ENCODE results near the gene FRYL. TPM values are rescaled to one million over a fixed set of nuclear protein-coding genes. Genes with fewer than 3 reads are reported as not detected.
"Not testable (repeated sequence)": the region's sequence is repeated elsewhere in the genome, so short reads cannot be mapped to it uniquely, and the experiment has no call there.

Gene FRYL
- total RNA-seq, 1 donor from 2014 or later = 69.6 TPM

DNA sequence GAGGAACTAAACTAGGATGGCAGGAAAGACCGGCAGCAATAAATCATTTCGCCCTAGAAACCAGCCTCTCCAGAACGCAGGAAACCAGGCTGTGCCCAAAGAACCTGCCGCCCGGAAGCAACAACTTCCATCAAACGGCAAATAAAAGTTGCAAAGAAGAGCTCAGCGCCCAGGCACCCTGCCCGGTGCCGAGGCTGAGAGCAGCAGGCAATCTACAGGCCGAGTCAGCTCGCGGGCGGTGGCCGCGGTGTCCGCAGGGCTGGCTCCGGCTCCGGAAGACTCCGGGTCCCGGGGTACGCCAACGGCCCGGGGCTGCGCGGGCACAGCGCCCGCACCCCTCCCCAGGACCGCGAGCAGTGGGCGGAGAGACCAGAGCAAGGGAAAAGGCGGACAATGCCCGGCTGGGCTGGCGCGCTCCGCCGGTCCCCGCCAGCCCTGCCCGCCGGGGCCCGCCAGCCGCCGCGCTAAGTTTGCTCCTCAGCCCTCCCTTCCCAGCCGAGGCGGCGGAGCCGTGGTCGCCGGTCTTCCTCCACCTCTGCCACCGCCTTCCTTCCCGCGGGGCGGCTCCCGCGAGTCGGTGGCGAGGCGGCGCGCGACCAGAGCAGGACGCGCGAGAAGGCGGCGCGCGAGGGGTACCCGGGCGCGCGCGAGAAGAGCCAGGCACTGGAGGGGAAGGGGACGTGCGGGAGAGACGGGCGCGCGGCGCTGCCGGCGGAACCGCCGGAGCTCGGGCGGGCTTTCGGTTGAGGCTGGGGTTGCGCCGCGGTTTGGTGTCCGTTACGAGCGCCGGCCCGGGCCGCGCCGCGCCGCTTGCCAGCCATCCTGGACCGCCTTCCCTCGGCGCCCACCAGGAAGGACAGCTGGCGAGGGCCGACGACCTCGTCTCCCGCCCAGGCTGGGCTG, 733 bp downstream of the FRYL start:
- intact Hi-C loops (cut with micrococcal nuclease) = loop anchor here (2.0 kb wide), 1 partner anchor 79 kb away; no protein-coding TSS in a partner anchor
- Mint-ChIP-seq H3K4me1 (ENCODE audit: low read depth) (peaks cover 35% of the 10 kb centered on the region), H3K27ac (peak overlapping the region; percentile 86)

DNA sequence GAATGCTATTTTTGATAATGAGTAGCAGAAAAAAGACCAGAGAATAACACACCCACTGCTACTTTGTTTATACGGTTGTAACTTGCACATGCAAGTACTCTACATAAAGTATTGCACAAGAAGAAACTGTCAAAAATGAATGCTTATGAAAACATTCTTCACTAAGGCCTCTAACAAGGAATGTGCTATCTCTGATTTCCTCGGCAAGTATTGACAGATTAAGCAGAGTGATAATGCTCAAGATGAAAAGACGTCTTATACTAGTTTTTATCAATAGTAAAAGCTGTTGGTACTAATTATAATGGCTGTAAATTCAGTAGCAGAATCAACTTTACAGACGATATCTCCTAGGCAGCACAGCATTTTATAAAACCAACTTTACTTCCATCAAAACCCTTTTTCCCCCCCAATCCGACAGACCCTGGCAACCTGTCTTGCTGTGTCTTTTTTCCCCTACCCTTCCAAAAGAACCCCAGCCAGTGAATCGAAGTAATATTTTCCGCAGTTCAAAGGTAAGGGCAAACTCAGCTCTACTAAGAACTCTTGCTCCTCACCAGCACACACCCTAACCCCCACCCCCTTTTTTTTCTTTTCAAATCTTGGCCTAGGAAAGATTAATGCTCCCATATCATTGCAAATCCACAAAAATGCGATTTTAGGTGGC, 1.5 kb downstream of the FRYL start:
- Mint-ChIP-seq H3K27ac (peak overlapping the region; percentile 86), H3K4me3 (ENCODE audit: low read depth) (peak overlapping the region; percentile 95), H3K4me1 (ENCODE audit: low read depth) (peaks cover 37% of the 10 kb centered on the region), H3K36me3 (ENCODE audit: low read depth) (peaks cover 8% of the 10 kb centered on the region), H3K27me3 (ENCODE audit: low read depth) (no peaks in the 10 kb centered on the region), H3K9me3 (no peaks in the 10 kb centered on the region)
- no peak for DNase-seq (ENCODE audit: low spot score)
- intact Hi-C loops (cut with micrococcal nuclease) = loop anchor here (2.0 kb wide), 1 partner anchor 78 kb away; no protein-coding TSS in a partner anchor

More for the DNA sequence above, 733 bp downstream of the FRYL start:
- H3K36me3 Mint-ChIP-seq (ENCODE audit: low read depth) = peaks cover 8% of the 10 kb centered on the region
- H3K9me3 Mint-ChIP-seq = no peaks in the 10 kb centered on the region
- no peaks in the 10 kb centered on the region for H3K27me3 Mint-ChIP-seq (ENCODE audit: low read depth)
- DNase-seq (ENCODE audit: low spot score) = peak; percentile 65
- peak overlapping the region; percentile 95 for H3K4me3 Mint-ChIP-seq (ENCODE audit: low read depth)

DNA sequence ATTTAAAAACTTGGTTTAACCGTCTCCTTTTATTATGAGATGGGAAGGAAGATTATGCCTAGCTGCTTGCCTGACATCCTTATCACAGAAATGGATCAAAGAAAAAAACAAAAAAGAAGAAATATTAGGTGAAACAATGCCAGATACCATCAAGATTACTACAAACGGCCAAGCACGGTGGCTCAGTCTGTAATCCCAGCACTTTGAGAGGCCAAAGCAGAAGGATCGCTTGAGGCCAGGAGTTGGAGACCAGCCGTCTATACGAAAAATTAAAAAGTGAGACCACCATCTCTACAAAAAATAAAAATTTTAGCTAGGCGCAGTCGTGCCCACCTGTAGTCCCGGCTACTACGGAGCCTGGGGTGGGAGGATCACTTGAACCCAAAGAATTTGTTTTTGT, 2.3 kb downstream of the FRYL start:
- intact Hi-C loops (cut with micrococcal nuclease) = loop anchor here (2.0 kb wide), 1 partner anchor 77 kb away; no protein-coding TSS in a partner anchor
- peak overlapping the region; percentile 95 for H3K4me3 Mint-ChIP-seq (ENCODE audit: low read depth)
- H3K36me3 Mint-ChIP-seq (ENCODE audit: low read depth) = peaks cover 16% of the 10 kb centered on the region
- DNase-seq (ENCODE audit: low spot score) = no peak
- H3K27ac Mint-ChIP-seq = no peak overlapping the region
- H3K4me1 Mint-ChIP-seq (ENCODE audit: low read depth) = peaks cover 43% of the 10 kb centered on the region
- no peaks in the 10 kb centered on the region for H3K9me3 Mint-ChIP-seq
- no peaks in the 10 kb centered on the region for H3K27me3 Mint-ChIP-seq (ENCODE audit: low read depth)

DNA sequence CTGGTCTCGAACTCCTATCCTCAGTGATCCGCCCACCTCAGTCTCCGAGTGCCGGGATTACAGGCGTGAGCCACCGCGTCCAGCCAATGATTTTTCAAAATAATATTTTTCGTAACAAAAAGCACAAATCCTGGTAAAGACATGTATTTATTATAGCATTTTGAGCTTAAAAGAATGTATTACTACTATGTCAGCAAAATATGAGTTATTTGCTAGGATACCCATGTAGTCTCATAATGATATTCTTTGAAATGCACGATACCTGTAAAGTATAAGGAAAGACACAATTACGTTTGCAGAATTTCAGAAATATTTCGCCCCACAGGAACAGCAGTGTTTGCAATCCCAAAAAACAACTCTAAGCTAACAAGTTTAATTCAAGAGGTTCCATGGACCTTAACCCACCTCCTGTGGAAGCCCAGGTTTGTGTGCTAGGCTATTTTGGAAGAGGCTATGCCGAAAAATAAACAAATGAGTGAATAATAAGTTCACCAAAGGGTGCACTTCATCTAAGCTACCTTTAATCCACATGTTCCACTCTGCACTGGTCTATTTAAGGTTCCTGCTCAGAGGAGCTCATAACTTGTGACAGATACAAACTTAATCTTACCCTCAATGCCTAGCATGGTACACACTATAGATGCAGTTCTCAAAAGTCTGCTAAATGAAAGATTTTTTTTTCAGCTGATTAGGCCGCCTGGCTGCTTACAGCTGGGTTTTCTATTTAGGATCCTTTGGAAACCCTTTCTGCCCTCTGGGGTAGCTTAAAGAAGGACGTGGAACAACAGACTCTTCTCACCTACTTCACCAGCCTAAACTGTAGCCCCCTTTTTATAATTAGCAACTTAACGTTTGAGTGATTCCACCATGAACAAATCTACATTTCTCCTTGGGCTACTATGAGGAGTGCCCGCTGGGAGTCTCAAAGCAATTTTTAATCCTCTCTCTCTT, 5.0 kb downstream of the FRYL start:
- no peak for DNase-seq (ENCODE audit: low spot score)
- Mint-ChIP-seq H3K36me3 (ENCODE audit: low read depth) (peaks cover 23% of the 10 kb centered on the region), H3K4me3 (ENCODE audit: low read depth) (no peak overlapping the region), H3K4me1 (ENCODE audit: low read depth) (peaks cover 41% of the 10 kb centered on the region), H3K9me3 (no peaks in the 10 kb centered on the region), H3K27ac (no peak overlapping the region), H3K27me3 (ENCODE audit: low read depth) (no peaks in the 10 kb centered on the region)
- intact Hi-C loops (cut with micrococcal nuclease) = no loop called here

DNA sequence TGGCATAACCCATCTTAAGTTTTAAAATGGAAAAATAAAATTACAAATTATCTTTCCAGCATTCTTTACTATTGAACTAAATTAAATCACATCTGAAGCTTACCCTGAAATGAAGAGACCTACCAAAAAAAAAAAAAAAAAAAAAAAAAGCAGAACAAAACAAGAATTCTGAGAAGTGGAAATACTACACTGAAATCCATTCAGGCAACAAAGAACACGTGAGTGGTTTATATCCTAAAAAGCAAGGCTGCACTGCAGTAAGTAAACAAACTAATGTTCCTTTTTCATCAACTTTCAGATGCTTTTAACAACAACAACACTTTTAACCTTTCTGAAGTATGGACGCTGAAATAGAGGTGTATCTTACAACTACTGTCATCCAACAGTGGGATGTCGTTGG, 7.5 kb downstream of the FRYL start:
- no peak for DNase-seq (ENCODE audit: low spot score)
- intact Hi-C loops (cut with micrococcal nuclease) = no loop called here
- Mint-ChIP-seq H3K36me3 (ENCODE audit: low read depth) (peaks cover 33% of the 10 kb centered on the region), H3K4me1 (ENCODE audit: low read depth) (peaks cover 39% of the 10 kb centered on the region), H3K9me3 (no peaks in the 10 kb centered on the region), H3K27ac (no peak overlapping the region), H3K4me3 (ENCODE audit: low read depth) (no peak overlapping the region), H3K27me3 (ENCODE audit: low read depth) (no peaks in the 10 kb centered on the region)

DNA sequence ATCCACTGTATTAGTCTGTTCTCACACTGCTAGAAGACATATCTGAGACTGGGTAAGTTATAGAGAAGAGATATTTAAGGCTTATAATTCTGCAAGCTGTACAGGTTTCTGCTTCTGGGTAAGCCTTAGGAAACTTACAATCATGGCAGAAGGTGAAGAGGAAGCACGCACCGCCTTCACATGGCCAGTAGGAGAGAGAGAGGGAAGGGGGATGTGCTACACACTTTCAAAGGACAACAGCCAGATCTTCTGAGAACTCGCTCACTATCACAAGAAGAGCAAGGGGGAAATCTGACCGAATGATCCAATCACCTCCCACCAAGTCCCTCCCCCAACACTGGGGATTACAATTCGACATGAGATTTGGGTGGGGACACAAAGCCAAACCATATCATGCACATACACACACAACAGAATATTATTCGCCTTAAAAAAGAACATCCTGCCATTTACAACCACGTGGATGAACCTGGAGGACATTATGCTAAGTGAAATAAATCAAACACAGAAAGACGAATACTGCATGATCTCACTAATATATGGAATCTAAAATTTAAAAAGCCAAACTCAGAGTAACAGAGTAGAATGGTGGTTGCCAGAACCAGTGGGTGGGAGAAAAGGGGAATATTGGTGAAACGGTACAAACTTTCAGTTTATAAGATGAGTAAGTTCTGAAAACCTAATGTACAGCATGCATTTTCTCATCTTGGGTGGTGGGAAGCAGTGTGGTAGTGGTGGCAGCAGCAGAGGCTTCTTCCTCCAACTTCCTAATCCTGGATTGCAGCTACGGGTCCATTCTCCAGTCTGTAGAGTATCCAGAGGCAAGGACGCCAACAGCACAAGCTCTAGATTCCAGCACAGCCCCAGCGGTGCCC, 12.8 kb downstream of the FRYL start:
- H3K9me3 Mint-ChIP-seq = peaks cover 3% of the 10 kb centered on the region
- H3K4me3 Mint-ChIP-seq (ENCODE audit: low read depth) = no peak overlapping the region
- DNase-seq (ENCODE audit: low spot score) = no peak
- H3K27me3 Mint-ChIP-seq (ENCODE audit: low read depth) = no peaks in the 10 kb centered on the region
- H3K4me1 Mint-ChIP-seq (ENCODE audit: low read depth) = peaks cover 43% of the 10 kb centered on the region
- peak overlapping the region; percentile 10 for H3K27ac Mint-ChIP-seq
- intact Hi-C loops (cut with micrococcal nuclease) = loop anchor here (2.0 kb wide), 1 partner anchor 26 kb away; no protein-coding TSS in a partner anchor
- peaks cover 46% of the 10 kb centered on the region for H3K36me3 Mint-ChIP-seq (ENCODE audit: low read depth)

- no peak overlapping the region for H3K27ac Mint-ChIP-seq
- intact Hi-C loops (cut with micrococcal nuclease) = loop anchor here (2.0 kb wide), 1 partner anchor 25 kb away; no protein-coding TSS in a partner anchor
- peaks cover 39% of the 10 kb centered on the region for H3K4me1 Mint-ChIP-seq (ENCODE audit: low read depth)
- no peaks in the 10 kb centered on the region for H3K27me3 Mint-ChIP-seq (ENCODE audit: low read depth)
- H3K9me3 Mint-ChIP-seq = peaks cover 3% of the 10 kb centered on the region
- no peak for DNase-seq (ENCODE audit: low spot score)
- H3K4me3 Mint-ChIP-seq (ENCODE audit: low read depth) = no peak overlapping the region
- H3K36me3 Mint-ChIP-seq (ENCODE audit: low read depth) = peaks cover 45% of the 10 kb centered on the region
Measured at GRCh38 chr4:48766131-48766792, 13.8 kb downstream of the FRYL start.

GRCh38 chr4:48762408-48762807, 17.7 kb downstream of the FRYL start:
- intact Hi-C loops (cut with micrococcal nuclease) = no loop called here
- no peak for DNase-seq (ENCODE audit: low spot score)
- Mint-ChIP-seq H3K9me3 (peaks cover 6% of the 10 kb centered on the region), H3K36me3 (ENCODE audit: low read depth) (peaks cover 37% of the 10 kb centered on the region), H3K27ac (no peak overlapping the region), H3K4me3 (ENCODE audit: low read depth) (no peak overlapping the region), H3K4me1 (ENCODE audit: low read depth) (peaks cover 24% of the 10 kb centered on the region), H3K27me3 (ENCODE audit: low read depth) (no peaks in the 10 kb centered on the region)

DNA sequence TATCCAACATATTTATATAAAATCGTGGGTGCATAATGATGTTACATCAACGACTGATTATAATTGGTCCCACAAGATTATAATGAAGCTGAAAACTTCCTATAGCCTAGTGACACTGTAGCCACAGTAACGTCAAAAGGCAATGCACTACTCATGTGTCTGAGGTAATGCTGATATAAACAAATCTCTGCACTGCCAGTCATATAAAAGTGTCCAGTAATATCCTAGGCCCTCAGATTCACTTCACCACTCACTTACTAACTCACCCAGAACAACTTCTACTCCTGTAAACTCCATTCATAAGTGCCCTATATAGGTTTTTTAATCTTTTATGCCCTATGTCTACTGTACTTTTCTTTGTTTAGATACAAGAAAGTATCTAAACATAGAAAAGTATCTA, 18.8 kb downstream of the FRYL start:
- intact Hi-C loops (cut with micrococcal nuclease) = no loop called here
- H3K27me3 Mint-ChIP-seq (ENCODE audit: low read depth) = no peaks in the 10 kb centered on the region
- no peak overlapping the region for H3K4me3 Mint-ChIP-seq (ENCODE audit: low read depth)
- H3K36me3 Mint-ChIP-seq (ENCODE audit: low read depth) = peaks cover 38% of the 10 kb centered on the region
- H3K9me3 Mint-ChIP-seq = peaks cover 3% of the 10 kb centered on the region
- peaks cover 22% of the 10 kb centered on the region for H3K4me1 Mint-ChIP-seq (ENCODE audit: low read depth)
- DNase-seq (ENCODE audit: low spot score) = no peak
- H3K27ac Mint-ChIP-seq = no peak overlapping the region

DNA sequence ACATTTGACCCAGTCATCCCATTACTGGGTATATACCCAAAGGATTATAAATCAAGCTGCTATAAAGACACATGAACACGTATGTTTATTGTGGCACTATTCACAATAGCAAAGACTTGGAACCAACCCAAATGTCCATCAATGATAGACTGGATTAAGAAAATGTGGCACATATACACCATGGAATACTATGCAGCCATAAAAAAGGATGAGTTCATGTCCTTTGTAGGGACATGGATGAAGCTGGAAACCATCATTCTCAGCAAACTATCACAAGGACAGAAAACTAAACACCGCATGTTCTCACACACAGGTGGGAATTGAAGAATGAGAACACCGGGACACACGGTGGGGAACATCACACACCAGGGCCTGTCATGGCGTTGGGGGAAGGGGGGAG, 21.4 kb downstream of the FRYL start:
- H3K27ac Mint-ChIP-seq; DNase-seq (ENCODE audit: low spot score); H3K27me3 Mint-ChIP-seq (ENCODE audit: low read depth); H3K4me3 Mint-ChIP-seq (ENCODE audit: low read depth); intact Hi-C loops (cut with micrococcal nuclease); H3K9me3 Mint-ChIP-seq: not testable (repeated sequence)
- H3K36me3 Mint-ChIP-seq (ENCODE audit: low read depth) = peaks cover 30% of the 10 kb centered on the region
- H3K4me1 Mint-ChIP-seq (ENCODE audit: low read depth) = peaks cover 15% of the 10 kb centered on the region

DNA sequence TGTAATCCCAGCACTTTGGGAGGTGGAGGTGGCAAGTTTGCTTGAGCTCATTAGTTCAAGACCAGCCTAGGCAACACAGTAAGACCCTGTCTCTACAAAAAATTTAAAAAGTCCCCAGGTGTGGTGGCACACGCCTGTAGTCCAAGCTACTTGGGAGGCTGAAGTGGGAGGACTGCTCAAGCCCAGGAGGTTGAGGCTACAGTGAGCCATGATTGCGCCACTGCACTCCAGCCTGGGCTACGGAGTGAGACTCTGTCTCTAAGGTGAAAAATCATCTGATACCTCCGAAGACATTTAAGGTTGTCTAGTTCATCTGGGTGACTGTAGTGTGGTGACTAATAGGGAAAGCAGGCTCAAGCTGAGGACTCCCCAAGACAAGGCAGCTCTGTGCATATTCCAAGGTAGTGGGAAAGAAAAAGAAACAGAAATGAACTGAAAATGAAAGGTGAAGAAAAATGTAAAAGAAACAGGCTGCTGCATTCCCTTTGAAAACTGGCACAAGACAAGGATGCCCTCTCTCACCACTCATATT, 23.3 kb downstream of the FRYL start:
- Mint-ChIP-seq H3K9me3 (peaks cover 3% of the 10 kb centered on the region), H3K27ac (no peak overlapping the region), H3K36me3 (ENCODE audit: low read depth) (peaks cover 27% of the 10 kb centered on the region), H3K4me3 (ENCODE audit: low read depth) (no peak overlapping the region), H3K27me3 (ENCODE audit: low read depth) (no peaks in the 10 kb centered on the region), H3K4me1 (ENCODE audit: low read depth) (peaks cover 25% of the 10 kb centered on the region)
- no peak for DNase-seq (ENCODE audit: low spot score)
- intact Hi-C loops (cut with micrococcal nuclease) = no loop called here

Measured in activated T-helper 2 cell treated with anti-CD3 and anti-CD28 coated beads, Interferon-gamma antibody, Interleukin-2, Interleukin-4, amounts not matched to agents 10 μg/mL and 5 μg/mL and 100 μg/mL, durations not matched to agents 14 hours and 24 hours and 36 hours (primary cell).